HCT116 (cell line): ENCODE data around the gene DDX23. TPM values are rescaled to one million over a fixed set of nuclear protein-coding genes. Genes with fewer than 3 reads are reported as not detected.

ENCODE experiments used
- ATAC-seq: fragments of 200-7000 bp; cut with Tn5 transposase; 2 replicates; pipeline ENCODE4 v1.9.1; 2020; ENCODE audit warnings: mild to moderate bottlenecking, moderate library complexity
- BruUV-seq: library from RNA; stranded (reverse); fragments of 400-500 nt; replicated peaks from 2 replicates; lab custom pipeline; 2021; lab: Mats Ljungman, UMichigan
- CTCF ChIA-PET: fragments of 300-600 bp; sonication (Branson Sonifier 250); formaldehyde crosslinking; loops from one replicate; lab custom pipeline; 2021; ENCODE audit warnings: antibody characterized with exemption; lab: Charles Lee
- POLR2A ChIA-PET: fragments of 300-600, 350-600 bp; sonication (Branson Sonifier 250); formaldehyde crosslinking; loops from one replicate; lab custom pipeline; 2021; ENCODE audit warnings: antibody characterized with exemption; lab: Charles Lee
- RAD21 ChIA-PET, 2 experiments: fragments of 300-600 bp; sonication (Branson Sonifier 250); formaldehyde crosslinking; loops; one replicate each; lab custom pipeline; 2023; ENCODE audit warnings: low total read pairs in 2 of 2; ENCODE audit not compliant: uncharacterized antibody in 2 of 2, unreplicated experiment in 2 of 2, low non-redundant PET in 1 of 2; lab: Charles Lee
- DNase-seq: peaks from one replicate; pipeline ENCODE4 v3.0.0-alpha.2; 2010; ENCODE audit warnings: low read depth, low spot score
- H2AFZ ChIP-seq: fragments of 200-600 bp; shearing (Covaris generic), sonication (generic); 2 replicates; pipeline ENCODE4 v1.6.1; 2017; ENCODE audit warnings: low read depth, mixed run types, mixed read lengths, antibody characterized with exemption, low read length; ENCODE audit not compliant: poor library complexity, severe bottlenecking
- H3K27ac ChIP-seq: 2 replicates; pipeline ENCODE4 v1.5.1; 2012; ENCODE audit warnings: low read depth, low read length
- H3K27me3 ChIP-seq: fragments of 200-600 bp; sonication (generic); 2 replicates; pipeline ENCODE4 v1.6.1; 2016; ENCODE audit warnings: mixed run types, low read length, mixed read lengths; ENCODE audit not compliant: insufficient read depth
- H3K36me3 ChIP-seq, 2 experiments: fragments of 200-500 bp in 1 of 2; fragments of 200-600 bp in 1 of 2; sonication (Bioruptor generic) in 1 of 2; sonication (generic) in 1 of 2; 2 replicates each; pipeline versions ENCODE4 v1.5.1 to v1.6.1; 2014 to 2016; ENCODE audit warnings: low read length in 2 of 2, inconsistent platforms in 1 of 2, mixed read lengths in 1 of 2, mixed run types in 1 of 2; ENCODE audit not compliant: insufficient read depth in 2 of 2, control insufficient read depth in 1 of 2
- H3K4me1 ChIP-seq, 2 experiments: fragments of 200-600 bp in 1 of 2; sonication (generic) in 1 of 2; 2 replicates each; pipeline versions ENCODE4 v1.5.1 to v1.6.1; 2012 to 2017; ENCODE audit warnings: low read length in 2 of 2, inconsistent platforms in 1 of 2, mild to moderate bottlenecking in 1 of 2, mixed read lengths in 1 of 2, mixed run types in 1 of 2, moderate library complexity in 1 of 2; ENCODE audit not compliant: insufficient read depth in 2 of 2, control insufficient read depth in 1 of 2
- H3K4me2 ChIP-seq: fragments of 200-600 bp; sonication (generic); 2 replicates; pipeline ENCODE4 v1.6.1; 2017; ENCODE audit warnings: mixed run types, low read length, mixed read lengths
- H3K4me3 ChIP-seq, 2 experiments: fragments of 200-600 bp in 1 of 2; sonication (generic) in 1 of 2; replicated peaks in 1 of 2; 2 replicates each; pipeline ENCODE4 v1.5.1; 2011 to 2016; ENCODE audit warnings: low read length in 2 of 2, control low read depth in 1 of 2, low read depth in 1 of 2, mild to moderate bottlenecking in 1 of 2, mixed read lengths in 1 of 2, mixed run types in 1 of 2
- H3K79me2 ChIP-seq: fragments of 200-600 bp; sonication (generic); 2 replicates; pipeline ENCODE4 v1.6.1; 2017; ENCODE audit warnings: mild to moderate bottlenecking, mixed run types, low read length, moderate library complexity, mixed read lengths; ENCODE audit not compliant: insufficient read depth
- H3K9ac ChIP-seq: fragments of 200-600 bp; sonication (generic); 2 replicates; pipeline ENCODE4 v1.6.1; 2016; ENCODE audit warnings: low read length, mixed read lengths
- H3K9me2 ChIP-seq: fragments of 200-600 bp; sonication (generic), shearing (Covaris generic); 2 replicates; pipeline ENCODE4 v1.6.1; 2017; ENCODE audit warnings: mixed run types, mild to moderate bottlenecking, moderate library complexity; ENCODE audit not compliant: insufficient read depth
- H3K9me3 ChIP-seq, 2 experiments: fragments of 200-500 bp in 1 of 2; fragments of 200-600 bp in 1 of 2; sonication (Bioruptor generic) in 1 of 2; sonication (generic) in 1 of 2; 2 replicates each; pipeline ENCODE4 v1.6.1; 2014 to 2017; ENCODE audit warnings: low read length in 2 of 2, mixed read lengths in 2 of 2, inconsistent platforms in 1 of 2, low read depth in 1 of 2, mild to moderate bottlenecking in 1 of 2, mixed run types in 1 of 2, moderate library complexity in 1 of 2; ENCODE audit not compliant: control insufficient read depth in 1 of 2, insufficient read depth in 1 of 2
- H4K20me1 ChIP-seq: fragments of 200-600 bp; sonication (generic), shearing (Covaris generic); 2 replicates; pipeline ENCODE4 v1.6.1; 2017; ENCODE audit warnings: mixed run types, mild to moderate bottlenecking, moderate library complexity; ENCODE audit not compliant: insufficient read depth
- CEBPB ChIP-seq: IDR thresholded peaks from 2 replicates; pipeline ENCODE4 v1.6.1; 2012; ENCODE audit warnings: low read depth
- ELF1 ChIP-seq: IDR thresholded peaks from 2 replicates; pipeline ENCODE4 v1.6.1; 2012; ENCODE audit warnings: low read depth, borderline replicate concordance
- EZH2phosphoT487 ChIP-seq: fragments of 200-600 bp; IDR thresholded peaks from 2 replicates; pipeline ENCODE4 v1.6.1; 2018; ENCODE audit warnings: antibody characterized with exemption, borderline replicate concordance
- POLR2A ChIP-seq: IDR thresholded peaks from 2 replicates; pipeline ENCODE4 v1.7.0; 2011; ENCODE audit warnings: borderline replicate concordance; ENCODE audit not compliant: insufficient read depth, insufficient read length; ENCODE audit errors: extremely low read depth
- SIN3A ChIP-seq: IDR thresholded peaks from 2 replicates; pipeline ENCODE4 v1.6.1; 2012; ENCODE audit warnings: low read depth
- SP1 ChIP-seq: IDR thresholded peaks from 2 replicates; pipeline ENCODE4 v1.6.1; 2012; ENCODE audit warnings: low read depth
- SRF ChIP-seq: IDR thresholded peaks from 2 replicates; pipeline ENCODE4 v1.6.1; 2012; ENCODE audit warnings: low read depth
- TCF7L2 ChIP-seq: IDR thresholded peaks from 2 replicates; pipeline ENCODE4 v1.7.0; 2011; ENCODE audit warnings: borderline replicate concordance, inconsistent platforms; ENCODE audit not compliant: insufficient read depth, insufficient read length; ENCODE audit errors: extremely low read depth
- YY1 ChIP-seq: IDR thresholded peaks from 2 replicates; pipeline ENCODE4 v1.6.1; 2011; ENCODE audit warnings: low read length, low read depth, moderate library complexity, mild to moderate bottlenecking; ENCODE audit not compliant: insufficient replicate concordance; ENCODE audit errors: extremely low read depth
- ZBTB33 ChIP-seq: IDR thresholded peaks from 2 replicates; pipeline ENCODE4 v1.6.1; 2011; ENCODE audit warnings: mild to moderate bottlenecking, low read length, moderate library complexity; ENCODE audit not compliant: insufficient replicate concordance; ENCODE audit errors: extremely low read depth
- ZFX ChIP-seq: fragments of 450-650 bp; IDR thresholded peaks from 2 replicates; pipeline ENCODE4 v1.6.1; 2017
- ZNF274 ChIP-seq: fragments of 200-500 bp; sonication (Bioruptor generic); IDR thresholded peaks from 2 replicates; pipeline ENCODE4 v1.6.1; 2014; ENCODE audit warnings: mild to moderate bottlenecking, low read depth, low read length, inconsistent platforms
- intact Hi-C: fragments of 100-400 bp; cut with micrococcal nuclease; formaldehyde crosslinking; loops from 2 replicates; pipeline ENCODE4 v1.10.0; 2022
- total RNA-seq: library from RNA; stranded (reverse); gene quantifications from one replicate; pipeline ENCODE4 v1.2.1, GENCODE V29; 2021; ENCODE audit not compliant: unreplicated experiment
- TF ChIP-seq, protein P1 (sequence below), 3 experiments: fragments of 200-600 bp in 1 of 3; sonication (generic) in 1 of 3; IDR thresholded peaks in 2 of 3; conservative IDR thresholded peaks in 1 of 3; 2 replicates each; pipeline ENCODE4 v1.5.1; 2012 to 2017; ENCODE audit warnings: low read depth in 2 of 3, low read length in 2 of 3, antibody characterized with exemption in 1 of 3, borderline replicate concordance in 1 of 3, control low read depth in 1 of 3, mild to moderate bottlenecking in 1 of 3, mixed read lengths in 1 of 3, mixed run types in 1 of 3, moderate library complexity in 1 of 3; ENCODE audit not compliant: insufficient read depth in 1 of 3
- TF ChIP-seq, protein P2 (sequence below): IDR thresholded peaks from 2 replicates; pipeline ENCODE4 v1.6.1; 2012

Gene DDX23
- total RNA-seq, 1 experiment from 2014 or later, result 75.0 TPM

GRCh38 chr12:48828841-48829575, 23.0 kb downstream of the DDX23 start:
- Histone ChIP-seq H3K9ac (no peak overlapping the region), H3K4me2 (no peak overlapping the region), H3K4me1 (no peaks in the 10 kb centered on the region), H4K20me1 (no peaks in the 10 kb centered on the region), H3K27ac (no peak overlapping the region), H2AFZ (no peak overlapping the region), H3K79me2 (no peaks in the 10 kb centered on the region), H3K9me2 (no peaks in the 10 kb centered on the region), H3K4me3 (no peak overlapping the region), H3K36me3 (peaks cover 36 to 40% of the 10 kb centered on the region in 2 experiments; a peak in 3 of 4 replicates), H3K9me3 (no peaks in the 10 kb centered on the region), H3K27me3 (no peaks in the 10 kb centered on the region)
- ChIA-PET POLR2A (no interaction called here), CTCF (no interaction called here), RAD21 (no interaction called here)
- intact Hi-C loops, result no loop called here
- TF ChIP-seq ZFX, result no peak
- TF ChIP-seq ZBTB33, result no peak
- no peak for TF ChIP-seq POLR2A
- no peak for TF ChIP-seq ELF1
- TF ChIP-seq SP1, result no peak
- no peak for TF ChIP-seq TCF7L2
- TF ChIP-seq, protein P1, sequence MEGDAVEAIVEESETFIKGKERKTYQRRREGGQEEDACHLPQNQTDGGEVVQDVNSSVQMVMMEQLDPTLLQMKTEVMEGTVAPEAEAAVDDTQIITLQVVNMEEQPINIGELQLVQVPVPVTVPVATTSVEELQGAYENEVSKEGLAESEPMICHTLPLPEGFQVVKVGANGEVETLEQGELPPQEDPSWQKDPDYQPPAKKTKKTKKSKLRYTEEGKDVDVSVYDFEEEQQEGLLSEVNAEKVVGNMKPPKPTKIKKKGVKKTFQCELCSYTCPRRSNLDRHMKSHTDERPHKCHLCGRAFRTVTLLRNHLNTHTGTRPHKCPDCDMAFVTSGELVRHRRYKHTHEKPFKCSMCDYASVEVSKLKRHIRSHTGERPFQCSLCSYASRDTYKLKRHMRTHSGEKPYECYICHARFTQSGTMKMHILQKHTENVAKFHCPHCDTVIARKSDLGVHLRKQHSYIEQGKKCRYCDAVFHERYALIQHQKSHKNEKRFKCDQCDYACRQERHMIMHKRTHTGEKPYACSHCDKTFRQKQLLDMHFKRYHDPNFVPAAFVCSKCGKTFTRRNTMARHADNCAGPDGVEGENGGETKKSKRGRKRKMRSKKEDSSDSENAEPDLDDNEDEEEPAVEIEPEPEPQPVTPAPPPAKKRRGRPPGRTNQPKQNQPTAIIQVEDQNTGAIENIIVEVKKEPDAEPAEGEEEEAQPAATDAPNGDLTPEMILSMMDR (IDR thresholded peaks at IDR 0.05 in 2 of 3, conservative IDR thresholded peaks at IDR 0.05 in 1 of 3; ENCODE audit: borderline replicate concordance in 1 of 3, insufficient read depth in 1 of 3, low read depth in 2 of 3, low read length in 2 of 3), result no peak
- no peak for TF ChIP-seq YY1
- no peak for TF ChIP-seq EZH2phosphoT487
- no peak for TF ChIP-seq ZNF274
- no peak for TF ChIP-seq CEBPB
- TF ChIP-seq, protein P2, sequence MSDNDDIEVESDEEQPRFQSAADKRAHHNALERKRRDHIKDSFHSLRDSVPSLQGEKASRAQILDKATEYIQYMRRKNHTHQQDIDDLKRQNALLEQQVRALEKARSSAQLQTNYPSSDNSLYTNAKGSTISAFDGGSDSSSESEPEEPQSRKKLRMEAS, result no peak
- TF ChIP-seq SRF, result no peak
- no peak for TF ChIP-seq SIN3A
- no peak for DNase-seq
- ATAC-seq, result 0 out of 2 replicates have a peak, but pooled peaks have one; percentile 15
- no TSS peak for BruUV-seq
